Endodermal cell (in vitro differentiated cells): ENCODE measurements around the gene VAV1. TPM values are rescaled to one million over a fixed set of nuclear protein-coding genes. Genes with fewer than 3 reads are reported as not detected.
"Not testable (repeated sequence)": the region's sequence is repeated elsewhere in the genome, so short reads cannot be mapped to it uniquely, and the experiment has no call there.

Experiments used
- DNase-seq: peaks from one replicate; pipeline ENCODE4 v3.0.0-alpha.2; 2017
- H3K27ac ChIP-seq: 2 replicates; pipeline ENCODE4 v1.5.1; 2013; ENCODE audit warnings: mild to moderate bottlenecking, low read depth, low read length, moderate library complexity
- H3K27me3 ChIP-seq: 2 replicates; pipeline ENCODE4 v1.6.1; 2013; ENCODE audit warnings: mild to moderate bottlenecking, low read length, moderate library complexity; ENCODE audit not compliant: insufficient read depth, control insufficient read depth, poor library complexity, severe bottlenecking
- H3K36me3 ChIP-seq: 2 replicates; pipeline ENCODE4 v1.7.0; 2013; ENCODE audit warnings: mild to moderate bottlenecking, low read length, moderate library complexity; ENCODE audit not compliant: control insufficient read depth, insufficient read depth
- H3K4me1 ChIP-seq: one replicate; pipeline ENCODE4 v1.7.0; 2013; ENCODE audit warnings: low read length; ENCODE audit not compliant: control insufficient read depth, insufficient read depth
- H3K4me3 ChIP-seq: 2 replicates; pipeline ENCODE4 v1.5.1; 2013; ENCODE audit warnings: mild to moderate bottlenecking, low read length, moderate library complexity
- H3K9ac ChIP-seq: 2 replicates; pipeline ENCODE4 v1.6.1; 2013; ENCODE audit warnings: mild to moderate bottlenecking, low read length, moderate library complexity; ENCODE audit not compliant: poor library complexity, severe bottlenecking; ENCODE audit errors: extremely low read depth
- H3K9me3 ChIP-seq: 2 replicates; pipeline ENCODE4 v1.6.1; 2013; ENCODE audit warnings: mild to moderate bottlenecking, low read length, moderate library complexity; ENCODE audit not compliant: control insufficient read depth
- H3K27ac Mint-ChIP-seq: 2 replicates; pipeline ENCODE4 v1.8.0; 2020; ENCODE audit warnings: mixed read lengths
- H3K27me3 Mint-ChIP-seq: 2 replicates; pipeline ENCODE4 v1.8.0; 2021; ENCODE audit warnings: mild to moderate bottlenecking, mixed read lengths; ENCODE audit not compliant: insufficient read depth
- H3K36me3 Mint-ChIP-seq: 2 replicates; pipeline ENCODE4 v1.8.0; 2020; ENCODE audit warnings: low read depth, mixed read lengths
- H3K4me1 Mint-ChIP-seq: 2 replicates; pipeline ENCODE4 v1.8.0; 2020; ENCODE audit warnings: mixed read lengths
- H3K4me3 Mint-ChIP-seq: 2 replicates; pipeline ENCODE4 v1.8.0; 2020; ENCODE audit warnings: mild to moderate bottlenecking, moderate library complexity, mixed read lengths
- H3K9me3 Mint-ChIP-seq: 2 replicates; pipeline ENCODE4 v1.8.0; 2020; ENCODE audit warnings: mild to moderate bottlenecking, mixed read lengths
- CTCF ChIP-seq: fragments of 200-600 bp; sonication (generic); conservative IDR thresholded peaks from 2 replicates; pipeline ENCODE4 v1.5.0; 2021; ENCODE audit warnings: antibody characterized with exemption, mild to moderate bottlenecking
- WGBS, 2 experiments: methylation state at CpG; one replicate each; pipeline versions ENCODE4 v1.1.5 to v1.1.7; 2013; ENCODE audit warnings: missing lambda C conversion rate in 2 of 2, mixed read lengths in 1 of 2; ENCODE audit not compliant: insufficient coverage in 1 of 2, insufficient read length in 1 of 2; 5-methylcytosine and 5-hydroxymethylcytosine counted together
- total RNA-seq, 2 donors: library from RNA; stranded (reverse); fragmentation: NEBNext Ultra II Directional in 1 of 2; extraction: Animal tissue kit (Norgen Biotek cat#: 25700) in 1 of 2; gene quantifications; 2 replicates in 1 of 2; 3 replicates in 1 of 2; pipeline ENCODE4 v1.2.1, GENCODE V29; 2021

The VAV1 gene
- total RNA-seq, 2 donors from 2014 or later, result not detected

- Histone ChIP-seq H3K27me3 (no peaks in the 10 kb centered on the region), H3K4me3 (peak within 1 kb of the TSS; percentile 89), H3K4me1 (no peaks in the 10 kb centered on the region), H3K36me3 (no peaks in the 10 kb centered on the region), H3K9ac (peak within 1 kb of the TSS; percentile 57), H3K27ac (no peak within 1 kb of the TSS), H3K9me3 (no peaks in the 10 kb centered on the region)
- peaks cover 12% of the 10 kb centered on the region for H3K4me1 Mint-ChIP-seq
- WGBS, 2 experiments, result 9 to 12% methylated on average over 8 to 47 of the region's 47 CpGs
- TF ChIP-seq CTCF, result no peak
- H3K9me3 Mint-ChIP-seq, result no peaks in the 10 kb centered on the region
- peak; percentile 99 for DNase-seq
- peaks cover under 1% of the 10 kb centered on the region for H3K36me3 Mint-ChIP-seq
- H3K4me3 Mint-ChIP-seq, result peak within 1 kb of the TSS; percentile 70
- H3K27me3 Mint-ChIP-seq, result no peaks in the 10 kb centered on the region
- H3K27ac Mint-ChIP-seq, result peak within 1 kb of the TSS; percentile 96
These were observed 4.9 kb upstream of the VAV1 start, which contains the start of gene SH2D3A for GRCh38 chr19:6767357-6768235. SH2D3A (minus strand) TSS chr19:6767435; CDS start chr19:6763748, 3,687 bp downstream.

- Histone ChIP-seq H3K4me1 (no peaks in the 10 kb centered on the region), H3K36me3 (no peaks in the 10 kb centered on the region), H3K27me3 (no peaks in the 10 kb centered on the region), H3K27ac (no peak overlapping the region), H3K9me3 (no peaks in the 10 kb centered on the region), H3K9ac (no peak overlapping the region), H3K4me3 (peak overlapping the region; percentile 89)
- Mint-ChIP-seq H3K4me3 (peak overlapping the region; percentile 70), H3K4me1 (peaks cover 12% of the 10 kb centered on the region), H3K36me3 (no peaks in the 10 kb centered on the region), H3K9me3 (no peaks in the 10 kb centered on the region), H3K27ac (peak overlapping the region; percentile 85), H3K27me3 (no peaks in the 10 kb centered on the region)
- no peak for TF ChIP-seq CTCF
- no peak for DNase-seq
- WGBS, 2 experiments, result 78 to 95% methylated on average over 6 to 8 of the region's 8 CpGs
These were observed 4.2 kb upstream of the VAV1 start for GRCh38 chr19:6768236-6768785.

- Histone ChIP-seq H3K9ac (no peak overlapping the region), H3K27me3 (no peaks in the 10 kb centered on the region), H3K9me3 (no peaks in the 10 kb centered on the region), H3K27ac (no peak overlapping the region), H3K36me3 (no peaks in the 10 kb centered on the region), H3K4me3 (no peak overlapping the region), H3K4me1 (no peaks in the 10 kb centered on the region)
- Mint-ChIP-seq H3K9me3 (no peaks in the 10 kb centered on the region), H3K36me3 (no peaks in the 10 kb centered on the region), H3K27ac (no peak overlapping the region), H3K27me3 (no peaks in the 10 kb centered on the region), H3K4me1 (peaks cover 12% of the 10 kb centered on the region), H3K4me3 (no peak overlapping the region)
- DNase-seq, result peak; percentile 74
- peak; percentile 76 for TF ChIP-seq CTCF
- 52 to 55% methylated on average over 11 of the region's 11 CpGs for WGBS, 2 experiments
These were observed 3.4 kb upstream of the VAV1 start for GRCh38 chr19:6769006-6769619.

- H3K4me3 Mint-ChIP-seq, H3K27me3 Mint-ChIP-seq: not testable (repeated sequence)
These were observed 870 bp upstream of the VAV1 start for GRCh38 chr19:6771648-6772027.

More at GRCh38 chr19:6771648-6772027, 870 bp upstream of the VAV1 start:
- not testable (repeated sequence) for H3K4me1 Mint-ChIP-seq, DNase-seq, H3K36me3 Mint-ChIP-seq, H3K4me1 ChIP-seq, H3K36me3 ChIP-seq, H3K4me3 ChIP-seq, H3K27ac ChIP-seq, H3K9me3 Mint-ChIP-seq, H3K9me3 ChIP-seq, H3K27me3 ChIP-seq, H3K27ac Mint-ChIP-seq, H3K9ac ChIP-seq
- WGBS, 2 experiments, result 84 to 92% methylated on average over 4 to 7 of the region's 7 CpGs
